ENCODE results near the gene PDE1C. TPM values are rescaled to one million over a fixed set of nuclear protein-coding genes. Genes with fewer than 3 reads are reported as not detected.

PDE1C gene
- polyA plus RNA-seq, 1 of the 3 experiments (the other 2 are of a cell fraction) = 4.6 TPM

GRCh38 chr7:32072397-32072796 lies 2.2 kb upstream of the PDE1C start:
- Histone ChIP-seq H3K27ac (ENCODE audit: low read depth in 2 of 2, low read length in 1 of 2) (no peak overlapping the region), H2AFZ (ENCODE audit: low read depth) (no peak overlapping the region), H4K20me1 (ENCODE audit: insufficient read depth) (no peaks in the 10 kb centered on the region), H3K4me2 (no peak overlapping the region; the same call in 1 of the 2 replicates), H3F3A (replicated peaks; ENCODE audit: insufficient read depth) (no peaks in the 10 kb centered on the region), H3K9ac (no peak overlapping the region), H3K79me2 (ENCODE audit: insufficient read depth) (no peaks in the 10 kb centered on the region), H3K27me3 (ENCODE audit: insufficient read depth) (peaks cover 40% of the 10 kb centered on the region; the same call in 1 of the 2 replicates), H3K4me1 (ENCODE audit: control insufficient read depth in 1 of 2, insufficient read depth in 2 of 2, low read depth in 1 of 2, low read length in 1 of 2) (peaks cover 0 to 7% of the 10 kb centered on the region in 2 experiments; a peak in 2 of 4 replicates), H3K9me2 (no peaks in the 10 kb centered on the region), H3K36me3 (replicated peaks in 1 of 2; ENCODE audit: control insufficient read depth in 1 of 2, insufficient read depth in 2 of 2, low read length in 1 of 2) (no peaks in the 10 kb centered on the region), H3K4me3 (ENCODE audit: low read depth in 2 of 2, low read length in 1 of 2) (no peak overlapping the region), H3K9me3 (no peaks in the 10 kb centered on the region)
- 14% methylated on average over 2 of the region's 2 CpGs for WGBS (ENCODE audit: low lambda C conversion rate)
- CTCF ChIA-PET = no interaction called here
- TF ChIP-seq CHD2 (IDR thresholded peaks at IDR 0.05; ENCODE audit: low read length, partially characterized antibody) (no peak), SMC3 (IDR thresholded peaks at IDR 0.05; ENCODE audit: low read depth, low read length) (no peak), CTCF (IDR thresholded peaks at IDR 0.05) (peak; percentile 43)
- POLR2A ChIA-PET = no interaction called here
- DNase-seq = no peak

- no peak for DNase-seq
- 23% methylated on average over 6 of the region's 6 CpGs for WGBS (ENCODE audit: low lambda C conversion rate)
- Histone ChIP-seq H3K9ac (0 out of 2 replicates have a peak overlapping the region, but pooled peaks have one; percentile 50), H3K79me2 (ENCODE audit: insufficient read depth) (no peaks in the 10 kb centered on the region), H3K4me1 (ENCODE audit: control insufficient read depth in 1 of 2, insufficient read depth in 2 of 2, low read depth in 1 of 2, low read length in 1 of 2) (peaks cover 0 to 1% of the 10 kb centered on the region in 2 experiments; a peak in 2 of 4 replicates), H3K9me2 (no peaks in the 10 kb centered on the region), H3K9me3 (no peaks in the 10 kb centered on the region), H4K20me1 (ENCODE audit: insufficient read depth) (no peaks in the 10 kb centered on the region), H3K4me2 (peak overlapping the region; percentile 79), H3K4me3 (ENCODE audit: low read depth in 2 of 2, low read length in 1 of 2) (peak overlapping the region; percentile 16 to 53; a peak in 2 of 4 replicates), H3K27ac (ENCODE audit: low read depth in 2 of 2, low read length in 1 of 2) (no peak overlapping the region), H3F3A (replicated peaks; ENCODE audit: insufficient read depth) (no peaks in the 10 kb centered on the region), H3K36me3 (replicated peaks in 1 of 2; ENCODE audit: control insufficient read depth in 1 of 2, insufficient read depth in 2 of 2, low read length in 1 of 2) (no peaks in the 10 kb centered on the region), H3K27me3 (ENCODE audit: insufficient read depth) (peaks cover 48% of the 10 kb centered on the region; the same call in 1 of the 2 replicates), H2AFZ (ENCODE audit: low read depth) (peak overlapping the region; percentile 68; the same call in 1 of the 2 replicates)
- POLR2A ChIA-PET = no interaction called here
- TF ChIP-seq TAF1 (IDR thresholded peaks at IDR 0.05; ENCODE audit: borderline replicate concordance, low read depth, low read length) = no peak
- no peak for TF ChIP-seq CHD2 (IDR thresholded peaks at IDR 0.05; ENCODE audit: low read length, partially characterized antibody)
- TF ChIP-seq GATA2 (CRISPR knock-in tag; IDR thresholded peaks at IDR 0.05) = no peak
- no peak for TF ChIP-seq EP300 (IDR thresholded peaks at IDR 0.05; ENCODE audit: borderline replicate concordance in 1 of 2, low read depth in 1 of 2, low read length in 1 of 2)
- TF ChIP-seq SMC3 (IDR thresholded peaks at IDR 0.05; ENCODE audit: low read depth, low read length) = no peak
- CTCF ChIA-PET = no interaction called here
These were observed 1.4 kb upstream of the PDE1C start for GRCh38 chr7:32071466-32072091.

GRCh38 chr7:32070051-32070405 lies 179 bp downstream of the PDE1C start:
- Histone ChIP-seq H3K4me3 (ENCODE audit: low read depth in 2 of 2, low read length in 1 of 2) (peak overlapping the region; percentile 53 to 61), H3F3A (replicated peaks; ENCODE audit: insufficient read depth) (no peaks in the 10 kb centered on the region), H3K27ac (ENCODE audit: low read depth in 2 of 2, low read length in 1 of 2) (peak overlapping the region in 1 of 2 experiments; percentile 28; a peak in 1 of 4 replicates), H3K4me2 (peak overlapping the region; percentile 79), H3K36me3 (replicated peaks in 1 of 2; ENCODE audit: control insufficient read depth in 1 of 2, insufficient read depth in 2 of 2, low read length in 1 of 2) (no peaks in the 10 kb centered on the region), H3K9ac (peak overlapping the region; percentile 50), H3K79me2 (ENCODE audit: insufficient read depth) (no peaks in the 10 kb centered on the region), H3K9me3 (no peaks in the 10 kb centered on the region), H3K9me2 (no peaks in the 10 kb centered on the region), H2AFZ (ENCODE audit: low read depth) (no peak overlapping the region), H3K4me1 (ENCODE audit: control insufficient read depth in 1 of 2, insufficient read depth in 2 of 2, low read depth in 1 of 2, low read length in 1 of 2) (no peaks in the 10 kb centered on the region; a peak in 2 of 4 replicates), H4K20me1 (ENCODE audit: insufficient read depth) (no peaks in the 10 kb centered on the region), H3K27me3 (ENCODE audit: insufficient read depth) (peaks cover 58% of the 10 kb centered on the region; the same call in 1 of the 2 replicates)
- WGBS (ENCODE audit: low lambda C conversion rate) = 8% methylated on average over 9 of the region's 9 CpGs
- DNase-seq = no peak
- POLR2A ChIA-PET = no interaction called here
- CTCF ChIA-PET = no interaction called here
- no peak for TF ChIP-seq GABPA (IDR thresholded peaks at IDR 0.05; ENCODE audit: low read depth)
- TF ChIP-seq RFX5 (IDR thresholded peaks at IDR 0.05; ENCODE audit: low read length) = no peak
- TF ChIP-seq GATA2 (CRISPR knock-in tag; IDR thresholded peaks at IDR 0.05) = no peak
- TF ChIP-seq CHD2 (IDR thresholded peaks at IDR 0.05; ENCODE audit: low read length, partially characterized antibody) = no peak
- TF ChIP-seq IRF3 (IDR thresholded peaks at IDR 0.05; ENCODE audit: low read depth, low read length) = no peak
- no peak for TF ChIP-seq SMC3 (IDR thresholded peaks at IDR 0.05; ENCODE audit: low read depth, low read length)
- no peak for TF ChIP-seq EP300 (IDR thresholded peaks at IDR 0.05; ENCODE audit: borderline replicate concordance in 1 of 2, low read depth in 1 of 2, low read length in 1 of 2)
- TF ChIP-seq POLR2AphosphoS5 (IDR thresholded peaks at IDR 0.05; ENCODE audit: low read depth, low read length) = no peak
- TF ChIP-seq REST (IDR thresholded peaks at IDR 0.05; ENCODE audit: low read depth, low read length) = no peak
- no peak for TF ChIP-seq RXRA (IDR thresholded peaks at IDR 0.05; ENCODE audit: borderline replicate concordance, low read depth)
- TF ChIP-seq JUND (IDR thresholded peaks at IDR 0.05) = no peak

Data from SK-N-SH (cell line).